Activated B cell treated with CpG ODN at 0.5 μM for 24 hours (primary cell): ENCODE data around the gene HNRNPL. TPM values are rescaled to one million over a fixed set of nuclear protein-coding genes. Genes with fewer than 3 reads are reported as not detected.

ENCODE experiments used
- ATAC-seq: fragments of 200-7000 bp; cut with Tn5 transposase; one replicate; pipeline ENCODE4 v1.10.0; 2021; ENCODE audit warnings: low read depth, mild to moderate bottlenecking, moderate library complexity
- CTCF ChIA-PET: fragments of 350-600 bp; sonication (Branson Sonifier 250); formaldehyde crosslinking; loops from one replicate; lab custom pipeline; 2021; ENCODE audit warnings: antibody characterized with exemption; lab: Charles Lee
- POLR2A ChIA-PET: fragments of 350-600 bp; sonication (Branson Sonifier 250); formaldehyde crosslinking; loops from one replicate; lab custom pipeline; 2021; ENCODE audit warnings: antibody characterized with exemption; lab: Charles Lee
- DNase-seq: peaks from one replicate; pipeline ENCODE4 v3.0.0; 2022
- H3K27ac Mint-ChIP-seq: one replicate; pipeline ENCODE4 v1.8.0; 2020; ENCODE audit warnings: mixed read lengths
- H3K27me3 Mint-ChIP-seq: one replicate; pipeline ENCODE4 v1.8.0; 2021; ENCODE audit warnings: mixed read lengths
- H3K36me3 Mint-ChIP-seq: one replicate; pipeline ENCODE4 v1.8.0; 2021; ENCODE audit warnings: low read depth, mixed read lengths
- H3K4me1 Mint-ChIP-seq: one replicate; pipeline ENCODE4 v1.8.0; 2021; ENCODE audit warnings: mixed read lengths
- H3K4me3 Mint-ChIP-seq: one replicate; pipeline ENCODE4 v1.8.0; 2020; ENCODE audit warnings: mild to moderate bottlenecking, mixed read lengths
- H3K9me3 Mint-ChIP-seq: one replicate; pipeline ENCODE4 v1.8.0; 2020; ENCODE audit warnings: mixed read lengths
- CTCF ChIP-seq: fragments of 200-600 bp; IDR thresholded peaks from one replicate; pipeline ENCODE4 v1.8.0; 2022; ENCODE audit warnings: antibody characterized with exemption, mild to moderate bottlenecking
- intact Hi-C: fragments of 100-400 bp; cut with micrococcal nuclease; formaldehyde crosslinking; loops from one replicate; pipeline ENCODE4 v1.15.1; 2024
- total RNA-seq: library from RNA; stranded (reverse); gene quantifications from 2 replicates; pipeline ENCODE4 v1.2.3, GENCODE V29; 2022

Gene HNRNPL
- total RNA-seq, 1 donor from 2014 or later: 546 TPM

- Mint-ChIP-seq H3K27me3 (no peaks in the 10 kb centered on the region), H3K4me1 (peaks cover 14% of the 10 kb centered on the region), H3K4me3 (no peak overlapping the region), H3K9me3 (no peaks in the 10 kb centered on the region), H3K36me3 (peaks cover 69% of the 10 kb centered on the region), H3K27ac (peak overlapping the region; percentile 65)
- POLR2A ChIA-PET: interaction anchor here (0.6 to 7.7 kb wide), 5 partner anchors 8 to 103 kb away, joined by 3 to 118 read pairs (median 6); partner anchors contain the start of genes HNRNPL and RINL
- DNase-seq (no peak), ATAC-seq (no peak)
- intact Hi-C loops: no loop called here
- no peak for TF ChIP-seq CTCF
- CTCF ChIA-PET: interaction anchor here (1.1 kb wide), 1 partner anchor 51 kb away, joined by 3 read pairs; no protein-coding TSS in a partner anchor
These were observed 13.4 kb downstream of the HNRNPL start for GRCh38 chr19:38836159-38836982.

GRCh38 chr19:38834590-38834989 lies 15.2 kb downstream of the HNRNPL start:
- CTCF ChIA-PET: no interaction called here
- intact Hi-C loops: loop anchor here (1.0 to 5.0 kb wide), 2 partner anchors 10 to 97 kb away; no protein-coding TSS in a partner anchor

GRCh38 chr19:38834104-38834490 lies 15.7 kb downstream of the HNRNPL start:
- intact Hi-C loops: loop anchor here (1.0 to 5.0 kb wide), 2 partner anchors 10 to 97 kb away; no protein-coding TSS in a partner anchor
- ChIA-PET POLR2A (interaction anchor here (7.7 kb wide), 1 partner anchor 15 kb away, joined by 118 read pairs; the partner anchor contains the start of gene HNRNPL), CTCF (no interaction called here)

More at GRCh38 chr19:38834590-38834989, 15.2 kb downstream of the HNRNPL start:
- H3K27me3 Mint-ChIP-seq: no peaks in the 10 kb centered on the region
- no peak for TF ChIP-seq CTCF
- H3K27ac Mint-ChIP-seq: peak overlapping the region; percentile 56
- no peak overlapping the region for H3K4me3 Mint-ChIP-seq
- ATAC-seq (no peak), DNase-seq (no peak)
- POLR2A ChIA-PET: interaction anchor here (0.9 to 7.7 kb wide), 2 partner anchors 14 to 43 kb away, joined by 5 to 118 read pairs; partner anchors contain the start of genes HNRNPL and RINL
- H3K36me3 Mint-ChIP-seq: peaks cover 66% of the 10 kb centered on the region
- no peaks in the 10 kb centered on the region for H3K9me3 Mint-ChIP-seq
- H3K4me1 Mint-ChIP-seq: peaks cover 23% of the 10 kb centered on the region

GRCh38 chr19:38833092-38833425 lies 16.7 kb downstream of the HNRNPL start:
- CTCF ChIA-PET: no interaction called here
- DNase-seq (no peak), ATAC-seq (no peak)
- intact Hi-C loops: loop anchor here (5.0 kb wide), 1 partner anchor 96 kb away; no protein-coding TSS in a partner anchor
- peaks cover 58% of the 10 kb centered on the region for H3K36me3 Mint-ChIP-seq
- no peak overlapping the region for H3K4me3 Mint-ChIP-seq
- H3K9me3 Mint-ChIP-seq: no peaks in the 10 kb centered on the region
- peaks cover 26% of the 10 kb centered on the region for H3K4me1 Mint-ChIP-seq
- no peaks in the 10 kb centered on the region for H3K27me3 Mint-ChIP-seq
- H3K27ac Mint-ChIP-seq: no peak overlapping the region
- no peak for TF ChIP-seq CTCF
- POLR2A ChIA-PET: interaction anchor here (2.1 to 7.7 kb wide), 3 partner anchors 8 to 27 kb away, joined by 9 to 118 read pairs (median 31); partner anchors contain the start of gene HNRNPL

More at GRCh38 chr19:38834104-38834490, 15.7 kb downstream of the HNRNPL start:
- no peak for TF ChIP-seq CTCF
- peaks cover 23% of the 10 kb centered on the region for H3K4me1 Mint-ChIP-seq
- H3K27ac Mint-ChIP-seq: peak overlapping the region; percentile 56
- no peak for DNase-seq
- H3K27me3 Mint-ChIP-seq: no peaks in the 10 kb centered on the region
- peaks cover 64% of the 10 kb centered on the region for H3K36me3 Mint-ChIP-seq
- H3K9me3 Mint-ChIP-seq: no peaks in the 10 kb centered on the region
- H3K4me3 Mint-ChIP-seq: peak overlapping the region; percentile 24
- ATAC-seq: no peak
